K562 (cell line): ENCODE results near the gene UFC1. TPM values are rescaled to one million over a fixed set of nuclear protein-coding genes. Genes with fewer than 3 reads are reported as not detected.

Experiments
- E2F8 ChIP-seq: fragments of 450-650 bp; IDR thresholded peaks from 2 replicates; pipeline ENCODE4 v1.7.1; 2018; ENCODE audit warnings: mild to moderate bottlenecking, low read depth; ENCODE audit not compliant: partially characterized antibody
- EP300 ChIP-seq: IDR thresholded peaks from 2 replicates; pipeline ENCODE4 v1.6.1; 2012; ENCODE audit warnings: low read length, improper control_type of control experiment
- ETV1 ChIP-seq: fragments of 450-650 bp; conservative IDR thresholded peaks from 2 replicates; pipeline ENCODE4 v1.6.1; 2016; ENCODE audit warnings: missing genetic modification characterization, control low read depth, low read depth, missing compliant biosample characterization
- MXD1 ChIP-seq: fragments of 250-450 bp; sonication (Bioruptor Pico); IDR thresholded peaks from 2 replicates; pipeline ENCODE4 v1.8.0; 2021; ENCODE audit warnings: borderline replicate concordance, mild to moderate bottlenecking, moderate library complexity; ENCODE audit not compliant: poor library complexity, severe bottlenecking
- PATZ1 ChIP-seq: fragments of 250-450 bp; sonication (Bioruptor Pico); IDR thresholded peaks from 2 replicates; pipeline ENCODE4 v1.5.0; 2020; ENCODE audit warnings: mild to moderate bottlenecking, borderline replicate concordance
- POLR2G ChIP-seq: fragments of 200-400 bp; formaldehyde crosslinking; IDR thresholded peaks from 2 replicates; pipeline ENCODE4 v1.6.1; 2017; ENCODE audit warnings: low read depth, mild to moderate bottlenecking, antibody characterized with exemption, low read length, moderate library complexity
- RREB1 ChIP-seq: fragments of 250-450 bp; sonication (Bioruptor Pico); IDR thresholded peaks from 2 replicates; pipeline ENCODE4 v1.4.0; 2020
- polyA plus RNA-seq, 8 experiments: library from polyadenylated mRNA; depleted of rRNA in 4 of 8; stranded (reverse) in 5 of 8; unstranded in 3 of 8; fragments of >200 nt; fragmentation: Nextera tagmentation in 2 of 8; fragmentation: Illumina TruSeq in 1 of 8; extraction: Ambion mirVana in 2 of 8; extraction: Trizol in 1 of 8; gene quantifications; 2 replicates each; pipeline versions ENCODE4 v1.2.1 to v1.2.3, GENCODE V29; 2011 to 2014; ENCODE audit warnings: inconsistent platforms in 1 of 8, missing spikeins in 1 of 8
- total RNA-seq, 7 experiments: library from RNA; depleted of rRNA in 6 of 7; stranded (reverse); fragments of >200 nt in 6 of 7; fragmentation: Illumina TruSeq in 2 of 7; extraction: Trizol in 2 of 7; gene quantifications; 2 replicates each; pipeline versions ENCODE4 v1.2.1 to v1.2.3, GENCODE V29; 2011 to 2021; ENCODE audit warnings: low replicate concordance in 1 of 7
- TF ChIP-seq, protein P1 (sequence below): fragments of 450-650 bp; IDR thresholded peaks from 2 replicates; pipeline ENCODE4 v1.6.1; 2014; ENCODE audit warnings: low read depth, mild to moderate bottlenecking, moderate library complexity, borderline replicate concordance
- TF ChIP-seq, protein P2 (sequence below), 2 experiments: IDR thresholded peaks; 2 replicates each; pipeline ENCODE4 v1.6.1; 2011; ENCODE audit warnings: borderline replicate concordance in 1 of 2, control low read depth in 1 of 2, low read depth in 1 of 2, low read length in 1 of 2, mild to moderate bottlenecking in 1 of 2, mixed read lengths in 1 of 2, moderate library complexity in 1 of 2; ENCODE audit not compliant: insufficient read depth in 1 of 2, insufficient read length in 1 of 2, poor library complexity in 1 of 2, severe bottlenecking in 1 of 2; ENCODE audit errors: extremely low read depth in 1 of 2

UFC1 gene
- total and polyA plus RNA-seq, 9 of the 15 experiments (the other 6 are each of a cell fraction or from before 2014, with no cell fraction given), result 92.8 to 220 (median 161) TPM

DNA sequence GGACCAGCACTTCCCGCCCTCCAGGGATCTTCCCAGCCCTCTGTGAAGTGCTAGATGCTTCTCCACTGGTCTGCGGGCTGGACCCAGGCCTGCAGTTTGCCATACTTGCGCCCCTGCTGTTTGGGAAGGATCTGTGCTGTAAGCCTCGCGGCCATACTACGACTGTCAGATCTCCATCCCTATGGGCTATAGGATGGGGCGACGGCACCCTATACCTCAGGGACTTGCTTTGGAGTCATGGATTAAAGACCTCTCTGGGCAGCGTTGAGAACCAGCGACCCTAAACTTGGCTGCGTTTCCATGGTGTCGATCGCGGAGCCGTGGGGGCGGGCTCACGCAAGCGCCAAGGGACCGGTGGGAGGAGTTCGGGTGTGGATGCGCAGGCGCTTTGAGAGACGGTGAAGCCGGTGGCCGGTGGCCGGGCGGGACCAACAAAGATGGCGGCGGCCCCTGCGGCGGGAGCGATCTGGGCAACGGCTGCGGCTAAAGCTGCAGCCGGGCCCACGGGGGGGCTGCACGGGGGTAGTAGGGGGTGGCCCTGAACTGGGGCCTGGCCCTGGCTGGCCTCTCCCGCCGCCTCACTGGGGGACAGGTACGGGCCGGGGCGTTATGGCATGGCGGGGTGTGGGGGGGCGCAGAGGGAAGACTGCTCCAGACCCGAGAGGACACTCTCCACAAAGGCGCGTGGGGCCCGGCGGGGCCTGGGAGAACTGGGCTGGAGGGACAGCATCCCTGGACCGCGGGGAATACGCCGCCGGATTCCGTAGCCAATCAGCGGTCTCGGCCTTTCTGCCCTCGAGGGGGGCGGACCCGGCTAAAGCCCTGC, 5.5 kb downstream of the UFC1 start, which contains the start of gene USP21 (continued):
- TF ChIP-seq RREB1 (CRISPR knock-in tag) (no peak), PATZ1 (CRISPR knock-in tag) (no peak), EP300 (0 out of 2 replicates have a peak, but pooled peaks have one; percentile 17), ETV1 (no peak), MXD1 (no peak), POLR2G (peak; percentile 85), E2F8 (peak; percentile 53)
- TF ChIP-seq, protein P1, sequence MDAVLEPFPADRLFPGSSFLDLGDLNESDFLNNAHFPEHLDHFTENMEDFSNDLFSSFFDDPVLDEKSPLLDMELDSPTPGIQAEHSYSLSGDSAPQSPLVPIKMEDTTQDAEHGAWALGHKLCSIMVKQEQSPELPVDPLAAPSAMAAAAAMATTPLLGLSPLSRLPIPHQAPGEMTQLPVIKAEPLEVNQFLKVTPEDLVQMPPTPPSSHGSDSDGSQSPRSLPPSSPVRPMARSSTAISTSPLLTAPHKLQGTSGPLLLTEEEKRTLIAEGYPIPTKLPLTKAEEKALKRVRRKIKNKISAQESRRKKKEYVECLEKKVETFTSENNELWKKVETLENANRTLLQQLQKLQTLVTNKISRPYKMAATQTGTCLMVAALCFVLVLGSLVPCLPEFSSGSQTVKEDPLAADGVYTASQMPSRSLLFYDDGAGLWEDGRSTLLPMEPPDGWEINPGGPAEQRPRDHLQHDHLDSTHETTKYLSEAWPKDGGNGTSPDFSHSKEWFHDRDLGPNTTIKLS, result 0 out of 2 replicates have a peak, but pooled peaks have one; percentile 29
- TF ChIP-seq, protein P2, sequence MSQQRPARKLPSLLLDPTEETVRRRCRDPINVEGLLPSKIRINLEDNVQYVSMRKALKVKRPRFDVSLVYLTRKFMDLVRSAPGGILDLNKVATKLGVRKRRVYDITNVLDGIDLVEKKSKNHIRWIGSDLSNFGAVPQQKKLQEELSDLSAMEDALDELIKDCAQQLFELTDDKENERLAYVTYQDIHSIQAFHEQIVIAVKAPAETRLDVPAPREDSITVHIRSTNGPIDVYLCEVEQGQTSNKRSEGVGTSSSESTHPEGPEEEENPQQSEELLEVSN (IDR thresholded peaks at IDR 0.05; ENCODE audit: borderline replicate concordance in 1 of 2, extremely low read depth in 1 of 2, insufficient read depth in 1 of 2, insufficient read length in 1 of 2, low read depth in 1 of 2, low read length in 1 of 2, poor library complexity in 1 of 2, severe bottlenecking in 1 of 2), result peak in 1 of 2 experiments; percentile 9
